Lower leg skin (tissue), 3 donors: ENCODE results near the gene ITGA6.

Experiments
- CTCF ChIP-seq, 3 donors: fragments of 450-650 bp; IDR thresholded peaks; one replicate each; pipeline ENCODE4 v1.5.1; 2016; ENCODE audit warnings: antibody characterized with exemption in 3 of 3, mild to moderate bottlenecking in 3 of 3, moderate library complexity in 2 of 3
- POLR2A ChIP-seq, 2 donors: fragments of 450-650 bp; IDR thresholded peaks; one replicate each; pipeline ENCODE4 v1.6.1; 2016 to 2017; ENCODE audit warnings: antibody characterized with exemption in 2 of 2, mild to moderate bottlenecking in 1 of 2, moderate library complexity in 1 of 2

GRCh38 chr2:172442072-172442895 lies 14.9 kb downstream of the ITGA6 start:
- TF ChIP-seq CTCF (IDR thresholded peaks at IDR 0.05), result no peak
- no peak for TF ChIP-seq POLR2A (IDR thresholded peaks at IDR 0.05)
